AG04450 (cell line): Measurements from ENCODE around the gene SHBG. TPM values are rescaled to one million over a fixed set of nuclear protein-coding genes. Genes with fewer than 3 reads are reported as not detected.

Experiments used
- CTCF ChIA-PET: fragments of 300-600, 350-600 bp; formaldehyde crosslinking; extraction: SDS; loops from one replicate; lab custom pipeline; 2022; ENCODE audit warnings: antibody characterized with exemption, inconsistent platforms; lab: Charles Lee
- POLR2A ChIA-PET: fragments of 350-600 bp; formaldehyde crosslinking; extraction: SDS; loops from one replicate; lab custom pipeline; 2021; ENCODE audit warnings: antibody characterized with exemption, inconsistent platforms; lab: Yijun Ruan, JAX
- DNase-seq: peaks from one replicate; pipeline ENCODE4 v3.0.0-alpha.2; 2011; ENCODE audit warnings: low read depth, low spot score
- H3K27ac ChIP-seq: one replicate; pipeline ENCODE4 v1.5.1; 2012; ENCODE audit warnings: low read depth, low read length, control low read depth
- H3K27me3 ChIP-seq: one replicate; pipeline ENCODE4 v1.6.0; 2012; ENCODE audit warnings: low read length; ENCODE audit not compliant: control insufficient read depth, insufficient read depth
- H3K4me3 ChIP-seq: 2 replicates; pipeline ENCODE4 v1.5.1; 2011; ENCODE audit warnings: mild to moderate bottlenecking, low read depth, low read length, control low read depth
- H3K9me3 ChIP-seq: 2 replicates; pipeline ENCODE4 v1.5.1; 2012; ENCODE audit warnings: low read length; ENCODE audit not compliant: control insufficient read depth, insufficient read depth
- polyA plus RNA-seq: library from polyadenylated mRNA; depleted of rRNA; stranded (reverse); fragments of >200 nt; gene quantifications from 2 replicates; pipeline ENCODE4 v1.2.3, GENCODE V29; 2011
- TF ChIP-seq, protein P1 (sequence below): IDR thresholded peaks from 2 replicates; pipeline ENCODE4 v1.5.1; 2011; ENCODE audit warnings: low read depth, low read length, control low read depth, inconsistent platforms

Gene SHBG
- polyA plus RNA-seq, 1 experiment: 0.35 TPM

DNA sequence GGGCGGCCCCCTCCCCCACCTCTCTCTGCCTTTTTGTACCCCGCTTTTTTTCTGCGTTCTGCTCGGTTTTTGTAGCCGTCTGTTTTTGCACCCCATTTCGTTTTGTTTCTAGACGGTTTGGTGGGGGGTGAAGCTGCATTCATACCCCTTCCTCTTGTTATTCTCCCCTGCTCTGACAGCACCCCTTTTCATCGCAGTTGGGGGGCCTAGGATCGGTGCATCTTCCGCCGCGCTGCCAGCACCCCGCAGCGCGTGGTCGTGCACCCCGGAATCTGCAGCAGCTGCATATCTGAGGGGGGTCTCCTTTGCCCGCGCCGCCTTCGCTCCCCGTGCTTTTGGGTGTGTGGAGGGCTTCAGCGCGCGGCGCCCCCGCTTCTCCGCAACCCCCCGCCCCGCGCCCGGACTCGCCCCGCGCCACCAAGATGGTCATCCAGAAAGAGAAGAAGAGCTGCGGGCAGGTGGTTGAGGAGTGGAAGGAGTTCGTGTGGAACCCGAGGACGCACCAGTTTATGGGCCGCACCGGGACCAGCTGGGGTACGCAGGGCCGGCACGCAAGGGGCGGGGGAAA, 21.2 kb downstream of the SHBG start:
- DNase-seq: no peak
- Histone ChIP-seq H3K9me3 (no peaks in the 10 kb centered on the region; the same call in 1 of the 2 replicates), H3K4me3 (peak overlapping the region; percentile 22), H3K27me3 (peaks cover 55% of the 10 kb centered on the region), H3K27ac (no peak overlapping the region)
- ChIA-PET POLR2A (interaction anchor here (1.0 kb wide), 1 partner anchor 36 kb away, joined by 5 read pairs; the partner anchor contains the start of gene TP53), CTCF (interaction anchor here (0.6 to 1.5 kb wide), 6 partner anchors 12 to 37 kb away, joined by 3 to 10 read pairs (median 3); partner anchors contain the start of genes FXR2, SHBG and TP53)
- TF ChIP-seq, protein P1, sequence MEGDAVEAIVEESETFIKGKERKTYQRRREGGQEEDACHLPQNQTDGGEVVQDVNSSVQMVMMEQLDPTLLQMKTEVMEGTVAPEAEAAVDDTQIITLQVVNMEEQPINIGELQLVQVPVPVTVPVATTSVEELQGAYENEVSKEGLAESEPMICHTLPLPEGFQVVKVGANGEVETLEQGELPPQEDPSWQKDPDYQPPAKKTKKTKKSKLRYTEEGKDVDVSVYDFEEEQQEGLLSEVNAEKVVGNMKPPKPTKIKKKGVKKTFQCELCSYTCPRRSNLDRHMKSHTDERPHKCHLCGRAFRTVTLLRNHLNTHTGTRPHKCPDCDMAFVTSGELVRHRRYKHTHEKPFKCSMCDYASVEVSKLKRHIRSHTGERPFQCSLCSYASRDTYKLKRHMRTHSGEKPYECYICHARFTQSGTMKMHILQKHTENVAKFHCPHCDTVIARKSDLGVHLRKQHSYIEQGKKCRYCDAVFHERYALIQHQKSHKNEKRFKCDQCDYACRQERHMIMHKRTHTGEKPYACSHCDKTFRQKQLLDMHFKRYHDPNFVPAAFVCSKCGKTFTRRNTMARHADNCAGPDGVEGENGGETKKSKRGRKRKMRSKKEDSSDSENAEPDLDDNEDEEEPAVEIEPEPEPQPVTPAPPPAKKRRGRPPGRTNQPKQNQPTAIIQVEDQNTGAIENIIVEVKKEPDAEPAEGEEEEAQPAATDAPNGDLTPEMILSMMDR: no peak

DNA sequence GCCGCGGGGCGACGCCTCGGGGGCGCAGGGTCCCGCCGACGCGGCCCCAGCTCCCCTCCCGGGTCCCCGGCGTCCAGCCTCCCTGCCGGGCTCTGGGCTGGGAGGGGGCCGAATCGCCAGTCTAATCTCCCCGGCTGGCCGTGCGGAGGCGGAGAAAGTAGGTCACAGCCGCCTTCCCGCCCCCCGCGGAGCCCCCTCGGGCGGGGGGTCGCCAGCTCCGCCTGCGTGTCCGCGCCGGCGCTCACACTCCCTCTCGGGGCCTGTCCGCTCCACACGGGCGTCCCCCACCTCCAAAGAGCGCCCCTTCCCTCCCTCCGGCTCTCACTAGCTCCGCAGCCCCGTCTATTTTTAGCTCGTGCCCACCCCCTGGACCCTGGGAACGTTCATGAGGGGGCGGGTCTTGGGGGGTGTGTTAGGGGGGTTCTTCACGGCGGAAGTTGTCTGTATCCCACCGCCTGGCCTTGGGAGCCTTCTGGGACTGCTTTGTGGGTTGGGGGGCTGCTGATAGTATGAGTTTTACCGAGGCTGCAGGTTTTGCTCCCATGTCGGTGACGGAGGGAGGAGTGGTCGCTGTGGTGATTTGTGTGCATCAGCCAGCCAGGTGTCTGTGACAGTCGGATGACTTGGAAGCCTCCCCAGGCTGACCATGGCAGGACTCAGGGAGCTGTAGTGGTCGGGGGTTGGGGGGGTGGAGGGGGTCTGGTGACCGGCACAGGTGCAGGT, 21.9 kb downstream of the SHBG start:
- H3K27me3 ChIP-seq: peaks cover 55% of the 10 kb centered on the region
- DNase-seq: no peak
- POLR2A ChIA-PET: interaction anchor here (0.6 kb wide), 1 partner anchor 129 kb away, joined by 3 read pairs; no protein-coding TSS in a partner anchor
- H3K27ac ChIP-seq: no peak overlapping the region
- CTCF ChIA-PET: interaction anchor here (0.6 kb wide), 1 partner anchor 22 kb away, joined by 3 read pairs; the partner anchor contains the start of gene SHBG
- TF ChIP-seq, protein P1: no peak
- H3K9me3 ChIP-seq: no peaks in the 10 kb centered on the region; the same call in 1 of the 2 replicates
- peak overlapping the region; percentile 10; the same call in 1 of the 2 replicates for H3K4me3 ChIP-seq

DNA sequence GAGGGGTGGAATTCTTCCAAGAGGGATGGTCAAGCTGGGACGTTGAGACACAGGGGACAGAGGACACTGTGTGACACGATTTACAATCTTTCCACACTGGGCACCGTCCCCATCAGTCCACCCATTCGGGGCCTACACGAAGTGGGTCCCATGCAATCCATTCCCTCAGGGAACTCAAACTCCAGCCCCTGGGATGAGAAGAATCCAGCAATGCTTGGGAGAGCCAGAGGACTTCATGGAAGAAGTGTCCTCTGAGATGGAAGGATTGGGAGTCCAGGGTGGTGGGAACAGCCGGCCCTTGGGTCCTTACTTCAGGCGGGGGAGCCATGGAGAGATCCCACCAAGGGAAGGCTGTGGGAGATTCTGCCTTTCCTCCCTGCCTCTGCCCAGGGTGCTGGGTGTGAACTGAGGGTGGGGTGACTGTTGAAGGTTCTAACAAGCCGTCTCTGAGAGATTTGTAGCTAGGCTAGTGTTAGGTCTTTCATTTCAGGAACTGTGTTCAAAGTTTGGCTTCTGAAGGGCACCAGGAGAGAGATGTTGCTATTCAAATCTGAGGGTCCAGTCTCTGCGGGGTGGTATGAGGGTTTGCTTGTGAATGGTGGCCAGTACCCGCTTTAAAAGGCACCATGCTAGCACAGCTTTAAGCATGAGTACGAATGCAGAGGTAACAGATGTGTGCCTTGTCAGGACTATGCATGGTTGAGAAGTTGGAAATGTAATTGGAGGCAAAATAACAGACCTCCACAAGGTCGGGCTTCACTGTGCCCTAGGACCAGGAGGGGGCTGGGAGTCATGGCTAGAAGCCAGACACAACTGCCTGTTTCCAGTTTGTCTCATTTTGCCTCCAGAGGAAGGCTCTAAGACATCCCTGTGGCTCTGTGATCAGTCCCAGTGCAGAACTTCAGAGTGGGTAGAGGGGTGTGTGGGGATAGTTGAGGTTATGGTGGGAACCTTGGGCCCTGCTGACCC, 22.7 kb downstream of the SHBG start:
- Histone ChIP-seq H3K27ac (no peak overlapping the region), H3K9me3 (no peaks in the 10 kb centered on the region; the same call in 1 of the 2 replicates), H3K27me3 (peaks cover 55% of the 10 kb centered on the region), H3K4me3 (no peak overlapping the region)
- POLR2A ChIA-PET: interaction anchor here (0.6 kb wide), 1 partner anchor 129 kb away, joined by 3 read pairs; no protein-coding TSS in a partner anchor
- CTCF ChIA-PET: no interaction called here
- TF ChIP-seq, protein P1: no peak
- DNase-seq: no peak

DNA sequence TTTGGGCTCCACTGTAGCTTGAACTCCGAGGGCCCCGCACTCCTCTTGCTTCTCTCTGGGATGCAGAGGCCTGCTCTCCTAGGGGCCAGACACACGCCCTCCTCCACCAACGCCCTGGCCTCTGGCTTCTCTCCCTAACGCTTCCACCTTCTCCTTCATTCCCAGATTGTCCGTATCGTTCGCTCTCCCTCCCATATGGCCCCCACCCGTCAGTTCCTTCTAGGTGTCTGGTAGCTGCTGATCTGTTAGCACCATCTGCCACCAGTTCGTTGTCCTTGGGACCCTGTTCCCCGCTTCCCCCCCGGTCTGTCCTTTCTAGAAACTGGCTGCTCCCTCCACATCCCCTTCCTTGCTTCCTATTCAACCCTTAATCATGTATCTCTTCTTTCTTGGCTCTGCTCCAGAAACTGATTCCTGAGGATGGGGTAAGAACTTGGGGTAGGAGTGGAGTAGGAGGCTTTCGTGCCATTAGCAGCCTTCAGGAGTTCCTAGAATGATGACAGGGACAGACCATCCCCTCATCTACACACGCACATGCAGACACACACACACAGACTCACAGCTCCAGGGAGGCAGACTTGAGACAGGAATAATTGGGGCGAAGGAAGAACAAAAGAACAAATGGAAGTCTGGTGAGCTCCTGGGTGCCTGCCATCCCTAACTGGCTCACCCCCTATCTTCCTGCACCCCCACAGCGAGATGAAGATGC, 25.1 kb downstream of the SHBG start:
- no peak for DNase-seq
- POLR2A ChIA-PET: interaction anchor here (1.2 kb wide), 1 partner anchor 12 kb away, joined by 3 read pairs; no protein-coding TSS in a partner anchor
- Histone ChIP-seq H3K4me3 (no peak overlapping the region), H3K9me3 (no peaks in the 10 kb centered on the region; the same call in 1 of the 2 replicates), H3K27me3 (peaks cover 53% of the 10 kb centered on the region), H3K27ac (no peak overlapping the region)
- CTCF ChIA-PET: interaction anchor here (0.8 to 1.4 kb wide), 2 partner anchors 23 to 33 kb away, joined by 3 read pairs; no protein-coding TSS in a partner anchor
- TF ChIP-seq, protein P1: no peak
